CD4-positive, alpha-beta T cell treated with Interleukin-15 for 1 hour (primary cell): Measurements from ENCODE around the gene H1-8.
A peak's percentile ranks its signal among the peaks of the same experiment; 100 is the strongest.

Experiments
- DNase-seq: peaks from one replicate; pipeline ENCODE4 v3.0.0-alpha.2; 2020

The H1-8 gene

DNA sequence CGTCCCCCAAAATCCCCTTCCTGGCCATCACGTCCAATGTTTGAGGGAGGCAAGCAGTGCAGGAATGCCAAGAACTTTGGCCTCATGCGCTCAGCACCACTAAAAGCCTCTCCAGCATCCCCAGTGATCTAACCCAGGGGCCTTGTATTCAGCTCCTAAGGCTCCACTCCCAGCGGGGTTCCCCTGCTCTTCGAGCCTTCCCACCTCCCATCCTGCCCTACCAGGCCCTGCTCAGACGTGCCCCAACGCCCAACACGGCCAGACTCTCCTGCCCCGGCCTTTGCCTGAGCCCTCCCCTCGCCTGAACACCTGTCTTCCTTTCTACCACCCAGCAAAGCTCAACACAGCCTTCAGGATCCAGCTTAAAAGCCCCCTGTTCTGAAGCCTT, 33.0 kb downstream of the H1-8 start:
- DNase-seq, result no peak

DNA sequence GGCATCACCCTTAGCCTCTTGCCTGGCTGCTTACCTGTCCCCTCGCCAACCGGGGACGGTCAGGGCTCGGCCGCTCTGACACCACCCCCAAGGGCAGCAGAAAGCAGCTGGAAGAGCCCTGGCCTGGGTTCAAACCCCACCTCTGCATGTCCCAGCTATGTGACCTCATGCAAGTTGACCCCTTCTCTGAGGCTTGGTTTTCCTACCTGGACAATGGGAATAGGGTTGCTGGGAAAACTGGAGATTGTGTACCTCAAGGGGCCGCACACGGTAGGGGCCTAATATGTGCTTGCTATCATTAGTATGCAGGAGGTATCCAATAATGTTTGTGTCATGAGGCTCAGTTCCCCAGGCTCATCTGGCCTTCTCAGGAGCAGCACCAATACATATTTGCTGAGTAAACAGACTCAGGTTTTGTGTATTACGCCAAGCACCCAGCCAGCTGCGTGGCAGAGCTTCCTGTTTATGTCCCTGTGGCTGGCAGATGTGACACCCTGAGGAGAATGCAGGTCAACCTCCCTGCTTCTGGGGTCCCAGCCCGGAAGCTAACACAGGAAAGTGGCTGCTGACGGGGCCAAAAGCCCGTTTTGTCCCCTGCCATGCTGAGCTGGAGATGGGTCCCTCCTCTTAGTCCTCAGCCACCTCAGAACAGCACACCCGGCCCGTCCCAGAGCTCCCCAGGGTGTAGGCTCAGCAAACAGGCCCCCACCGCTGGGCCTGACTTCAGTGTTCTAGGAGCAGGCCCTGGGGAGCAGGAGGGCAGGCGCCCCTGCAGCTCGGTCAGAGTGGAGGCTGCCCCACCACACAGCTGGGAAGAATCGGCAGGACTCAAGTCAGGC, 33.8 kb downstream of the H1-8 start:
- peak; percentile 87 for DNase-seq

DNA sequence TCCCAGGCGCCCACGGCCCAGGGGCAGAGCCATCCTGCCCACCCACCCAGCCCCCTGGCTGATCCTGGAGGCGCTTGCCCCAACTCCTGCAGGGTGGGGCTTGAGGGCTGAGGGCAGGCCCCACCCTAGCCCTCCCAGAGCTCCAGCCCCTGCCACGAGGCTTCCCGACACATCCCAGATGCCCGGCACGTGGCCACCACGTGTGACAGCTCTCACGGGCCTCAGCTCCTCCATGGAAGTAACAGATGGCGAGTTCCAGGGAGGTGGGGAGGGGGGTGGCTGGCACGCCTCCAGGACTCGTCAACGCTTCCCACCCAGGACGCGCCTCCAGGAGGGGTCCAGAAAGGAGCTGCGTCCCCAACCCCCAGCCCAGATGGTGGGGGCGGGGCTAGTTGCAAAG, 34.4 kb downstream of the H1-8 start:
- DNase-seq, result no peak

DNA sequence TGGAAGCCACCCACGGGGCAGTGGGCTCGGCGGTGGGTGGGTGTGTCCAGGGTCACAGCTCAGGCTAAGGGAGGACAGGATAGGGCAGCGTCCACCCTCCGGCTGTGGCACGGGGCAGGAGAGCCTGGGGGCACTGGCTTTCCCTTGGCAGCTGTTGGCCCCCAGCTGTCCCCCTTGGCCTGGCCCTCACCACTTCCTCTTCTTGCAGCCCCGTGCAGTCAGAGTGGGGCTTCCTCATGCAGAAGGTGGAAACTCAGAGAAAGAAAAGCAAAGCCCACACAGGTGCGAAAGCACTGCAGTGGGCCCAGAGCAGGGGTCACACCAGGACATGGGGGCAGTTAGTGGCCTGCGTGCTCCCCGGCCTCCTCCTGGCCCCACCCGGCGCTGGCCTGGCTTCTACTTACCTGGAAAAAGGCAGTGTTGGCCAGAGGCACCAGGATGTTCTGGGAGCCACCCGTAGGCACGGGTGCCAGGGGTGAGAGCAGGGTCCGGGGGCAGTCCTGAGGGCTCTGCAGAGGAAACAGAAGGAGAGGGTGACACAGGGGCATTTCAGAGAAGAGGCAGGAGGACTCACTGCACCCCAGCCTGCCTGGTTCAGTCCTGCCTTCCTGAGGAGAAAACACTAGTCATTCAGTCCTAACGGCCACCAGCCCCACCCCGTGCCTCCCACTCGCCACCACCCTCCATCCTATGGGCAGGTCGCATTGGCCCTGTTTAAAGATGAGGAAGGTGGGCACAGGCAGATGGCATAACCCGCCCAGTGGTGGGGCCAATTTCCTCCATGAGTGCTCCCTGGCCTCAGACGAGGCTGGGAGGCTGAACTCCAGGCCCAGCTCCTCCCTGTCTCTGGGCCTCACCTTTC, 35.2 kb downstream of the H1-8 start:
- DNase-seq, result peak; percentile 70

DNA sequence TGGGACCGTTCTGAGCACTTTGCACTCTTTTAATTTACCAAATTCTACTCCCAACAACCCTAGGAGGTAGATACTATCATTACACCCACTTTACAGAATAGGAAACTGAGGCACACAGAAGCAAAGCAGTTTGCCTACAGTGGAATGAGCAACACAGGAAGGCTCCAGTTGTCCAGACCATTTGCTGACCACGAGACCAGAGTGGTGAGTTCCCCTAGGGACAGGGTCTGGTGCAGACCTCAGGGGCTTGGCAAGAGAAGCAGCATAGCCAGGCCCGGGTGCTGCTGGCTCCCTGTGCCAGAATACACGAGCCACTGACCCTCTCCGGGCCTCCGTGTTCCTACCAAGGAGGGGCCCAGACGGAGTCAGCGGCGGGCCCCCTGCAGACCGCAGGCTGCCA, 37.0 kb downstream of the H1-8 start:
- no peak for DNase-seq

DNA sequence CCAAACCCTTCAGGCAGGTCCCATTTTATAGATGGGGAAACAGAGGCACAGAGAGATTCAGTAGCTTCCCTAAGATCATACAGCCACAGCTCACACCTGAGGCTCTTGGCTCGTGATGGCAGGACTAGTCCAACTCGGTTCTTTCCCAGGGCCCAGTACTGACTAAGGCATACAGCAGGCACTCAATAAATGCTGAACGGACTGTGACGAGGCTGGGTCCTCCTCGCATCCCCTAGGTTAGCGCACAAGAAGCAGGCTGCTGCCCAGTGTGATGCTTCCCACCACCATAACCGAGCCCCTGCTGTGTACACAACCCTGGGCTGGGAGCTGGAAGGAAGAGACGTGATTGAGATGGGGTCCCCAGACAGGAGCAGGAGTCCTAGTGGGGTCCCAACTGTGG, 38.6 kb downstream of the H1-8 start:
- DNase-seq, result no peak

DNA sequence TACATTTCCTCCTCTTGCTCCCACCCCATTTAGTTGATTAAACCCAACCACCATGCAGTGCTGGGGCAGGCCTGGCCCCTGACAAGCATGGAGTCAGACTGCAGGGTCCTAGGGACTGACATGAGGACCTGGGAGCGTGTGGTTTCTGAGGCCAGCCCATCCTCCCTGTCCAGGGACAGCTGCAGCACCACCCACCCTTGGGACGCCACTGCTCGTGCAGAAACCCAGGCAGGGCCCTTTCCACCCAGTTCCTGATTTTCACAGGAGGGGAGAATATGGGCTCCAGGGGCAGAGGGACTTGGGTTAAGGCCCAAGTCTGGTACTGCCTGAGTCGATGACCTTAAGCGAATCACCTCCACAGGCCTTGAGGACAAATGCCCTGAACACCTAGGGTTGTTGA, 39.8 kb downstream of the H1-8 start:
- no peak for DNase-seq

DNA sequence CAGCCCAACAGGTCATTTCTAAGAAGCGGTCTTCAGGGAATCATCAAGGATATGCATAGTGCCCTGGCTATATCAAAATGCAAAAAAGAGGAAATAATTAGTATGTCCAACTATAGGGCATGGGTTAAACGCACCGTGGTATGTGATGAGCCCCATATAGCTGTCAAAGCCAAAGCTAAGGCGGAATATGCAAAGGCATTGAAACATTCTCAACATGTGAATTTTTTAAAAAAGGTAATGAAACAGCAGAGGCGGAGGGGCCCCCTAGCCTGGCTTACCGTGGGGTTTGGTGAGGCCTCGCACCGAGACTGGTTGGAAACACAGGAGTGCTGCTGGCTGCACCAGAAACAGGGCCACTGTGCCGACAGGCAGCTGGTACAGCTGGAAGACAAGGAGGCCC, 40.3 kb downstream of the H1-8 start:
- no peak for DNase-seq

DNA sequence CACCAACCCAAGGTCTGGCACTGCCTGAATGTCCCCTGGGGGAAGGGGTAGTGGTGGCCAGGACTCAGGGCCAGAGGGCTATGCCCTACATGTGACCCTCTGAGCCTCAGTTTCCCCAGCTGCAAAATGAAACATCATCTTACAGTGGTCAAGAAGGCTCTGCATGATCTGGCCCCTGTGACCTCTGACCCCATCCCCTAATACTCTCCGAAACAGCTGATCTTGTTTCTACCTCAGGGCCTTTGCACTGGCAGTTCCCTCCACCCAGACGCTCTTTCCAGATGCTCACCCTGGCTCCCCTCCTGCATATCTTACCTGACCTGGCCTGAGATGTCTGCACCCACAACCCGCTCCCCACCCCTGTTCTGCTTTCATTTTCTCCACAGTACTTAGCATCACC, 41.7 kb downstream of the H1-8 start:
- no peak for DNase-seq

DNA sequence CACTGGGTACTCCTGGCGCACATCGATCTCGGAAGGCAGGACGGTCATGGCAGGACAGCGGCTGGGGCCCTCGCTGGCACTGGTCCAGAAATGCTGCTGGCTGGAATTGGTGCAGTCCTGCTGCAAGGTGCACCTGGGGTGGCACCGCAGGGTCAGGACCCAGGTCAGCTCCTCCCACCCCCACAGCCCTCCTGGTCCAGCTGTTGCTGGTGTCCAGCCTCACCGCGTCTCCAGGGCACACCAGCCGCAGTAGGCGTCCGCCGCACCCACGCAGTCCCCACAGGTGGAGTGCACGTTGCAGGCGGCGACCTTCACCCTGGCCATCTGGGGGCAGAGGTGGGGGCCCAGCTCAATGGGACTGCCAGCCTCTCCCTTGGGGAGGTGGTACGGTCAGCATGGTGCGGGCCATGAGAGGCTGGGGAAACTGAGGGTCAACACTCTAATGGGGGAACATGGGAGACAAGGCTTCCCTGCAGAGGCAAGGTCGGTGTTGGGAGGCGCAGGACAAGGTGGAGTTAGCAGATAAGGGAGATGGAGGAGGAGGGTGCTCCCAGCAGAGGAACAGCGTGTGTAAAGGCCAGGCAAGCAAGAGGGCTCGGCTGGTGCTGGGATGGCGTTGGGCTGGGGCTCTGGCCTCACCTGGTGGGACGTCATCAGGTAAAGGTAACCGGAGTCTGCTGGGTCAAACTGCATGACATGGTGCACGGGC, 43.1 kb downstream of the H1-8 start:
- no peak for DNase-seq

DNA sequence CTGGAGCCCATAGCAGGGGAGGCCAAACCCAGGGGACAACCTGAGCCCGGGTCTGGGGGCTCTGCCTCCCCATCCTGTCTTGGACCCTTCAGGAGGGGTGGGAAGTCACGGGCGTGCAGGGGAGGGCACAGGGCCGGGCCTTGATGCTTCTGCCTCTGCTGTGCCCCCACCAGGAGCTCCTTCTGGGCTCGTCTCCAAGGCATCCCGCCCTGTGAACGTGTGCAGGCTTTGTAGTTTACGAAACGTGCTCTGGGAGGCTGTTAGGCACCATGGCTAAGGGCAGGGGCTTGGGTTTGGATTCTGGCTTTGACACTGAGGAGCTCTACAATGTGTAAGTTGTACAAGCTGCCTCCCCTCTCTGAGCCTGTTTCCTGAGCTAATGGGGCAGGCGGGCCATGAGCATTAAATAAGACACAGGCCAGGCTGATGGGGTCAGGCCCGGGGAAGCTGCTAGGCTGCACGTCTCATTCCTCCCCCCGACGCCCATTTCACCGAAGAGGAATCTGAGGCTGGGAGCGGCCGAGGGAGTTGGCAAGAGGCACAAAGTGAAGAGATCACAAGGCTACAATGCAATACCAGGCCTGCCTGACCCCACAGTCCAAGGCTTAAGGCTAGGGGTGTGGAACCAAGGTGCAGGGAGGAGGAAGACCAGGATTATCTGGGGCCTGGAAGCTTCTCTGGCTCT, 43.9 kb downstream of the H1-8 start:
- DNase-seq, result no peak

DNA sequence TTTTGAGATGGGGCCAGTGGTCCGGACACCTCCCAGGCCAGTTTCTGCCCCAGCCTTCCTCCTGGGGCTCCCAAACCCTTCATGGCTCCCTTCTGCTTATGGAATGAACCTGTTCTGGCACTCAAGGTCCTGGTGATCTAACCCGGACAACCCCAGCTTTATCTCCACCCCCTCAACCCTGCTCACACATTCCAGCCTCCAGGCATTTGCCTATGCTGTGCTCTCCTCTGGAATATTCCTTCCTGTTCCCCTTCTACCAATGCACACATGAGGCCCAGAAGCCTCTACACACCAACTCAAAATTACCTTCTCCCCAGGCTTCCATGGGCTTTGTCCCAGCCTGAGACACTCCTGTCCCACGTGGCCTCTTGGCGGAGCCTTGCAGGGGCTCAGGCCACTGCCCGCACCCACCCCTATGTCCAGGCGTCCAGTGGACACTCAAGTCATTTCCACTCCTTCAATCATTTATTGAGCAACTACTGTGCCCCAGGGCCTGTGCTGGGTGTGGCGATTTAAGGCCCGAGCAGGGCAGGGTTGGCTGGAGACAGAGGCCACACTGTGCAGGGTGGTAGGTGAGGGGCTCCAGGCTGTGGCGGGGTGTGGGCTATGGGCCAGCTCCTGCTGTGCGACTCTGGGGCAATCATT, 44.7 kb downstream of the H1-8 start:
- no peak for DNase-seq

DNA sequence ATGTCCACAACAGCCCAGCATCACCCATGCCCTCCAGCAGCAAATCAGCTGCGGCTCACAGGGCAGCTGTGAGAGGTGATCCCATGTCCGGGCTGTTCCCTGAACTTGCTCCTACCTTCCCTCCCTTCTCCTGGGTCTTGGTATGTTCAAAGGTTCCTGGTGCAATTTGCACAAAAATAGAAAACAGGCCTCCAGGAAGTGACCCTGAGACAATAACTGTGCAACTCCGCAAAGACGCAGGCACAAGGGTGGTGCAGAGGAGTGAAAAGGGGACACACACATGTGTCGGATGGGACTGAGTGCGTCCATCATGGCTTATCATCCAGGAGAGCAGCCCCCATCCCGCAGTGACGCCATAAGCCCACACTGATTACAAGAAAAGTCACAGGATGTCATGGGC, 47.2 kb downstream of the H1-8 start:
- no peak for DNase-seq

DNA sequence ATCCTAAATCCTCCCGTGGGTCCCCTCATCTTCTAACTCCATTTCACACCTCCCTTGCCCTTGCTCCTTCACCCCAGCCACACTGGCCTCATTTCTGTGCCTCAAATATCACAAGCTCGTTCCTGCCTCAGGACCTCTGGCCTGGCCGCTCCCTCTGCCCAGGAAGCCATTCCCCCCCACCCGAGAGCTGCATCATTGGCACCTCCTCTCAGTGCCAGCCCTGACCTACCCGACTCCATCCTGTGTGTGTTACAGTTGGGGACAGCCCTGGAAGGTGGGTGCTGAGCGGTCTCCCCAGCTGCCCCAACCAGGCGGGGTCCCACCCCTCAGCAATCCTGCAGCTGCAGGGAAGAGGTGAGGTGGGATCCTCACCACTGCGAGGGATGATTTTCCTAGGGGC, 49.0 kb downstream of the H1-8 start:
- no peak for DNase-seq

DNA sequence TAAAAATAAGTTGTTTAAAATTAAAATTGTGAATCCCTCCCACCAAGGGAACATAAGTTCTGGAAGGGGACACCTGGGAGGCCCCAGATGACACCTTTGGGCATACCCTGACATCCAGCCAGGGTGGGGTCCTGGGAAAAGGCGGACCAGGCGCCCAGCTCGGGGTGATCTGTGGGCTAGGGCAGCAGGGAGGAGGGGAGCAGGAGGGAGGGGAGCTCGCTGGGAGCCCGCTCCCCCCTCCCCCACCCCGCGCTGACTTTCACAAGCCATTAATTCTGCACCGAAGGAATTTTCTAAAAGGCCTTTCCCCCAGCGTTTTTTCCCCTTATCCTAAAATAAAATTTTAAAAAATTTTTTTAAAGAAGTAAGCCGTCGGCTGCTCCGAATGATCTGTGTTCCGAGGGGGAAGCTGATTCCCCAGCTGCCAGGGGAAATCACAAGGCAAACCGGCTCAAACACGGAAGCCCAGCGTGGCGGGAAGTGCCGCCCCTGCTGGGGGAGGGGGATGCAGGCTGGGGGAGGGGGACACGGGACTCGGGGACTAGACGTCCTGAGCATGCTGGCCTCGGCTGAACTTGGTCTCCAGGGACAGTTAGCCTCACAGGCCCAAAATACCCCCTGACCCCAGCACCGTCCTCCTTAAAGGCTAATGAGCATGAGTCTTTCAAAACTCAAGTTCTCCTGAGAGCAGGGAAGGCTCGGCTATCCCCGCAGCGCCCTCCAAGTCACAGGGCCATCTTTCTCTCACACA, 49.6 kb downstream of the H1-8 start:
- peak; percentile 29 for DNase-seq

DNA sequence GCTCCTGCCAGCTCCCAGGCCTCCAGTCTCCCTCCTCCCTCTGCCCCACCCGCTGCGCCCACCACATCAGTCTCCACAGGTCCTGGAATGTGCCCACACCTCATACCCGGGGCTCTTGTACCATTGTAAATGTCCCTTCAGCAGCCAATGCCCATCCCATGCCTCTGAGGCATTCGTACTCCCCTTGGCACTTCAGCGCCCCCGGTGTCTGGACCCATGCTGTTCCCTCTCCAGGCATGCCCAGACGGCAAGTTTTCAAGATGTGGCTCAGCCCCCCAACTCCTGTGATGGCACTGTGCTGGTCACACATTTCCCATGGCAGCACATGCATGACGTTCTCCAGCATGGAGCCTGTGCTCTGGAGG, 50.2 kb downstream of the H1-8 start:
- DNase-seq, result no peak

DNA sequence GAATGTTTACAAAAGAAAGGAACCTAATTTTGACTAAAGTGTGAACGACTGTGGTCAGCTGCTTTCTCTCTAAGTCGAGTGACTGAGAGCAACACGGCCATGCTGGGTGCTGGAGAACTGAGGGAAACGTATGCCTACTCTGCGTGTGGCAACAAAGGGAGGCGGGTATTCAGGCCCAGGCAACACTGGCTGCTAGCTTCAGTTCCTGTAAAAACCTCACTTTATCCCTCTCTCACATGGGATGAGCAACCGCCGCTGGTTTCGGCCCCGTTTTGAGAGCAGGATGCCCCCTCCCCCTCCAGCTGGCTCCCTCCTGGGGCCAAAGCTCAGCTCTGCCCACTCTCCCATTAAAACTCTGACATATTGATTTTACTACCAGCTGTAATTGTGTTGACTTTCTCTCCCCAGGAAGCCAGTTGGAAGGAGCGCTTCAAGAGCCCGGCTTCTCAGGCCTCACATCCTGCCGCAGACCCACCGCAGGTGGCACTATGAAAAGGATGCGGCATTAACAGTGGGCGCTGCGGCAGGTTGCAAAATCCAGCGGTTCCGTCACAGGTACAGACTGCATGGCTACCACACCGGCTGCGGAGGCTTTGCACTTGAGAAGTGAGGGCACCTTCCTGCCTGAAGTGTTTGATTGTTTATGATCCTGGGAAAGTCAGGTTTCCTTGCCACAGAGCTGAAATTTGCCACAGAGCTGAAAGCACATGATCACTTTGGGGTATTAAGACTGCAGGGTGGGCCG, 50.8 kb downstream of the H1-8 start:
- peak; percentile 47 for DNase-seq

DNA sequence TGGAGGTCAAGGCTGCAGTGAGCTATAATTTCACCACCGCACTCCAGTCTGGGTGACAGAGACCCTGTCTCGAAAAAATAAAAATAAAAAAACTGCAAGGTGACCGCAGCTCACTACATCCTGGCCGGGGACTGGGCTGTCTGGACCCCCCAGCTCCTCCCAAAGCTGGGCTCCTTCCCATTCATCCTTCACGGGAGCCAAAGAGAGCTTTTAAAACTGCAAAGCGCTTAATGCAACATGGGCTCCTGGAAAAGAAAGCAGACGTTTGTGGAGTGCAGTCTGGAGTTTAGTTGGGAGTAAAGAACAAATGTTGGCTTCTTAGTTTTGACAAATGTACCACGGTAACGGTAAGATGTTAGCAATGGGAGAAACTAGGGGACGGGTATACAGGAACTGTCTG, 51.4 kb downstream of the H1-8 start:
- DNase-seq, result no peak

DNA sequence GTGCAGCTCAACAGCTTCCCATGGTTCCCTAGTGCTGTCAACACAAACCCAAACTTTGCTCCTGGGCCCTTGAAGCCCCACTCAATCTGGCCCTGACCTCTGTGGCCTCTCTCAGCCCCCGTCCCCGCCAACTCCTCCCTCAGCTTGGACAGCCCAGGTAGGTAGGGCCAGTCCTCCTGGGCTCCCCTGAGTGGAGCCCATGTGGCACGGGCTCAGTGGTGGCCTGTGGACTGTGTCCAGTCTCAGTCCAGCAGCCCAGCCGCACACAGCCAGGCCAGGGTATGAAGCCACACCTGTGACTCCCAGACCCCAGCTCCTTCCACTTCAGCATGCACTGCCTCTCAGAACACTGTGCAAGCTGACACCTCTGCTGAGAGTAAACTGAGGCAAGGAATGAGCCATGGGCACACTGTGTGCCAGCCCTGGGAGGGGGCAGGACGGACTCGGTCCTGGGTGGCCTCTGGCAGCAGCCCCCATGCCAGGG, 52.0 kb downstream of the H1-8 start:
- no peak for DNase-seq

DNA sequence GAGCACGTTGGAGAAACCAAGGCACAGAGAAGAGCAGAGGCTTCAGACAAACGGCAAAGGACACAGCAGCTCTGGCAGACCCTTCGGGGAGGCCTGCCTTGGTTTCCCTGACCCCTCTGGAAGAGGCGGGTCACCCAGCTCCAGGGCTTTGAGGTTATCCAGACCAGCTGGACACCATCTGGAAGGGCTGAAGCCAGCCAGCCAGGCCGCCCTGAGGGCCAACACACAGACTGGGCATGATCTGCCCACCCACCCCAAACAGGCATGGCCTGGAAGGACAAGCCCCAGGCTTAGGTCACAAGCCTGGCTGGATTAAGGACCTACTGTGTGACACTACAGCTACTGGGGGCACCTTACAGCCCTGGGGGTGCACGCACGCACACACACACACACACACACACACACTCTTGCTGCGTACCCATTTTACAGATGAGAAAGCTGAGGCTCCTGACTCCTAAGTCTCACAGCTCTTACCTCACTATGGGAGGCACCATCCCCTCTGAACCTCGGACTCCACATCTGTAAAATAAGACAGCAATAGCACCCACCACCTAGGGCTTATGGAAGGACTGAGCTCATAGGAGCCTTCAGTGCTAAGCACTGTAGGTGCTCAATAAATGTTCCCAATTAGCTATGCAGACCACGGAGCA, 52.7 kb downstream of the H1-8 start:
- DNase-seq, result no peak
